ENCODE results near the gene SOCS7. TPM values are rescaled to one million over a fixed set of nuclear protein-coding genes. Genes with fewer than 3 reads are reported as not detected.

The SOCS7 gene
- total RNA-seq, 1 experiment from 2014 or later: 10.1 TPM

DNA sequence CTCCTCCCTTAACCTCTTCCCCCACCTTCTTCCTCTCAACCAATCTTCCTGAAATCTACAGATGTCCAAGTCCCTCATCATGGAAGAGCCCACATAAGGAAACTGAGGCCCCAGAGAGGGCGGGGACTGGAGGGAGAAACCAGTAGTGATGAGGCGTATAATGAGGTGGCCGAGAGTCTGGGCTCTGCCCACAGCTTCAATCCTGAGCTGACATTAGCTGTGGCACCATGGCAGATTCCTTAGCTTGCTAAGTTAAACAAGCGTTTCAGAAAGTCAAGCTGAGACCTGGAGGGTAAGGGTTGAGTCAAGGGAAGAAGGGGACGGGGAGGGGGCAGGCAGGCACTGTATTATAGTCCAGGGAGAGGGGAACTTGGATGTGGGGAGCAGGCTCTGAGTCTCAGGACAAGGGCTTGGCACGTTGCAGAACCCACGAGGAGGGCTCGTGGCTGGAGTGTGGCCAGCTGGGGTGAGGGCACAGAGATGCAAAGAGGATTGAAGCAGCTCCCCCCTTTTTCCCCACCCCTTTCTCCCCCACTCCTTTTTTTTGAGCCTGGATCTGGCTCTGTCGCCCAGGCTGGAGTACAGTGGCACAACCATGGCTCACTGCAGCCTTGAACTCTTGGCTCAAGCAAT is 89.9 kb downstream of the SOCS7 start:
- DNase-seq (ENCODE audit: low read depth): no peak

DNA sequence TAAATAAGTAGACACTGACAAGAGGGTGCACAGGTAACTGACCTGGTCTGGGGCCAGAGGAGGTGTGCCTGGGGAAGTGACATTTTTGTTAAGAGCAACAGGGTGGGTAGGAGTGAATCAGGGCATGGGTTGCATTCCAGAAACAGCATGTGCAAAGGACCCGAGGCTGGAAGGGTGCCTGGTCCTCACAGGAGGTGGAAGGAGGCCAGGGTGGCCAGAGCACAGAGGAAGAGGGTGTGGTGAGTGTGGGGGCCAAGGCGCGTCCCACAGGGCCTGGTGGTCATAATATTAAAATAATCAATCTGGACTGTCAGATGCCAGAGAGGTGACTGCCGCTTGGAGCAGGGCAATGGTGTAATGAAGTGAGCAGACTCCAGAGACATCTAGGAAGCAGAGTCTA is 90.9 kb downstream of the SOCS7 start:
- DNase-seq (ENCODE audit: low read depth): no peak

DNA sequence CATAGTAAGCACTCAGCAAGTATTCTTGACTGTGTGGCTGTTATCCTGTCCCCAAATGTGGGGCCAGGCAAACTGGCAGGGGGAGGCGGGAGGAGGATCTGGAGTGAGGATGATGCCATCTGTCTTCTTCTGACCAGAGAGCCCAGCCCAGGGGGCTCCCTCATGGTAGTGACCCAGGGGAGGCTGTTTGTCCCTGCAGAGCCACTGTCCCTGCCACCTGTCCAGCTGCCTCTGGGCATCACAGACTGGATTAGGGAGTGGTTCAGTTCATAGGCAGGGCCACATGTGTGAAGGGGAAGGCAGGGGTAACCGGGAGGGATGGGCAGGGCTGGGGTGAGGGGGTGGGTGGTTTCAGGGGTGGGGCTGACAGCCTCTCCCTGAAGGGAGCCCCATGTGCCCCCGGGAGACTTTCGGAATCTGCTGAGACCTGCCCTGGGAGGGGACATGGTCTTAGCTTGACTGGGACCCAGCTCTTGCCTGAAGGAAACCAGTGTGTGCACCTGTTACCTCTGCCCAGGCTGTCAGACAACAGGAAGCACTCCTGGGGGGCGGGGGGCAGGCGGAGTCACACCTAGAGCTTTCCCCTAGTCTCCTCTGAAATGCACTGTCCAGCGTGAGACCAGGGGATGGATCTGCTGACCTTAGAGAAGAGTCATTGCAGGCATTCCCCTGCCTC is 91.8 kb downstream of the SOCS7 start:
- no peak for DNase-seq (ENCODE audit: low read depth)

DNA sequence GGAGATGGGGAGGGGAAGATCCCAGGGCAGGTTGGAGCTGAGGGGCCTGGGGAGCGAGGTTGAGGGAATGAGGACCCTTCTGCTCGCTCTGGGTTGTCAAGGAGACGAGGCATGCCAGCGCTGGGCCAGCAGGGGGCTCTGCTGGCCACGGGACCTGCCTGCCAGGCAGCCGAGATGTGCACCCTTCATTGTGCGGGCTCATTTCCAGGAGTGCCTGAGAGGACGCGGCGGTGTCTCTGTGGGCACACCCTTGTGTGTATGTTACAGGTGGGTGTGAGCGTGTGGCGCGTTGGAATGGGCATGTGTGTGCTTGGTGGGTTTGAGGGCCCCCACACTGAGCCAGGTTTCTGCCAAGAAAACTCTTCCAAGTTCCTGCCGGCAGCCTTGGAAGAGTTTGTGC is 92.5 kb downstream of the SOCS7 start:
- DNase-seq (ENCODE audit: low read depth): peak; percentile 71

DNA sequence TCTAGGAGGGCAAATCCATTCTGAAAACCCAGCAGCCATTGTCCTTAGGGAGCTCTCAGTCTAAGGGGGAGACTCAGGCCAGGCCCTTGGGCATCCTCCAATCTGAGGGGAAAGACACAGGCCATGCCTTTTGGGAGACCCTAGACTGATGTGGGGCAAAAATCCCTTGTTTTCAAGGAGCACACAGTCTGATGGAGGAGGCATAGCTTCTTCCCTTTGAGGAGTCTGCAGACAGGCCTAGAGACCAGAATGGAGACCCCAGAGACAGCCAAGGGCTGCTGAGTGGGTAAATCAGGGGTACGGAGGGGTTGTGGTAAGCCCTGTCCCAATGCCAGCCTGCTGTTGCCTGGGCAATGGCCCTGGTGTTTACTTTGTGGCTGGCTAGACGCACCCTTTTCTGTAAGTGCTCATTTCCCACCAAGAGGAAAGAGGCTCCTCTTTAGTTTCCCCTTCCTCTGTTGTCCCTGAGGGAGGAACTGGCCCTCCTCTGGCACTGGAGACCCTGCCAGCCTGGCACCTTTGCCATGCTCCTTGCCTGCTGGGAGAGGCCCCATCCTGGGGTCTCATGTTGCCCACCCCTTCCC is 96.0 kb downstream of the SOCS7 start:
- peak; percentile 27 for DNase-seq (ENCODE audit: low read depth)

DNA sequence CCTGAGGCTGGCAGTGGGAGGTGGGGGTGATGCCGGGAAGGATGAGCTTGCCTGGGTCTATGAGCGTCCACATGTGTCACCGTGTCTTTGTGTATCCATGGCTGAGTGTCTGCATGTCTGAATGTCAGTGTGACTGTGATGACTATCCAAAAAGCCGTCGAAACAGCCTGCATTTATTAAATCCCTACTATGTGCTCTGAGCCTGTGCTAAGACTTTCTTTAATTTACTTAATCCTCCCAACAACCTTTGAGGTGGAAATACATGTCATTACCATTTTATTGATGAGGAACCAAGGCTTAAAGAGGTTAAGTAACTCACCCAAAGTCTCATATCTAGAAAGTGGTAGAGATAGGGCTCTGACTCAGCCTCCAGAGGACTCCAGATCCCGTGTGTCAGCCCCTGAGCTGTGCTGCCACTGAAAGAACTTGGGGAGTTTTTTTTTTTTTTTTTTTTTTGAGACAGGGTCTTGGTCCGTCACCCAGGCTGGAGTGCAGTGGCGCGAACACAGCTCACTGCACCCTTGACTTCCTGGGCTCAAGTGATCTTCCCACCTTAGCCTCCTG is 96.6 kb downstream of the SOCS7 start:
- peak; percentile 41 for DNase-seq (ENCODE audit: low read depth)

DNA sequence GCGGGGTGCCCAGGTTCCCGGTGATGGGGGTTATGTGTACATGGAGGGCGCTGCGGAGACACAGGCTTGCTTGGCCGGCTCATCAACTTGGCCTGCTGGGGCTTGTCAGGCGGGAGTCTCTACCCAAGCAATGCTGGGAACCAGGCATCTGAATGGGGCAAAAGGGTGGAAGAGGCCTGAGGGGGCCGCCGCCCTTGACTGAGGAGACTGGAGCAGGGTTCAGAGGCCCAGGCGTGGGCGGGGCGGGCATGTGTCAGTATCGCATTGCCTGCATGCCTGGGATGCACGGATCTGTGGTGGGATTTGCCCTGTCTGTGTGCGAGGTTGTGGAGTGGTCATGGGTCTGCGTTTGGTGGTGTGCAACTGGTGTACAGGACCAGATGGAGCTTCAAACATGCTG is 97.7 kb downstream of the SOCS7 start:
- peak; percentile 80 for DNase-seq (ENCODE audit: low read depth)

DNA sequence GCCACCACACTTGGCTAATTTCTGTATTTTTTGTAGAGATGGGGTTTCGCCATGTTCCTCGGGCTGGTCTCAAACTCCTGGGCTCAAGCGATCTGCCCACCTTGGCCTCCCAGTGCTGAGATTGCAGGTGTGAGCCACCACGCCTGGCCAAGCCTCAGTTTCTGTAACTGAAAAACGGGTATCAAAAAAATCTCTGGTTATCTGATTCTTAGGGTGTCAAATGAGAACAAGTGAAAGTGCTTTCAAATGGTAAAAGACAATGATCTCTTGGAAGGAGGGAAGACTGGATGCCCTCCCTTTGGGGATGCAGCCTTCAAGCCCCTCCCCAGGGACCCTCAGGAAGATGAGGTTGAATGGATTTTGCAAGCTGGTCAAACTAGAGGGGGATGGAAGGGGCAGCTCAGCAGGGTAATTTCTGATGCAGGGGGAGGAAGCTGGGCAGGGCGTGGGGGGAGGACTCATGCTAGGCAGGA is 98.9 kb downstream of the SOCS7 start:
- no peak for DNase-seq (ENCODE audit: low read depth)

DNA sequence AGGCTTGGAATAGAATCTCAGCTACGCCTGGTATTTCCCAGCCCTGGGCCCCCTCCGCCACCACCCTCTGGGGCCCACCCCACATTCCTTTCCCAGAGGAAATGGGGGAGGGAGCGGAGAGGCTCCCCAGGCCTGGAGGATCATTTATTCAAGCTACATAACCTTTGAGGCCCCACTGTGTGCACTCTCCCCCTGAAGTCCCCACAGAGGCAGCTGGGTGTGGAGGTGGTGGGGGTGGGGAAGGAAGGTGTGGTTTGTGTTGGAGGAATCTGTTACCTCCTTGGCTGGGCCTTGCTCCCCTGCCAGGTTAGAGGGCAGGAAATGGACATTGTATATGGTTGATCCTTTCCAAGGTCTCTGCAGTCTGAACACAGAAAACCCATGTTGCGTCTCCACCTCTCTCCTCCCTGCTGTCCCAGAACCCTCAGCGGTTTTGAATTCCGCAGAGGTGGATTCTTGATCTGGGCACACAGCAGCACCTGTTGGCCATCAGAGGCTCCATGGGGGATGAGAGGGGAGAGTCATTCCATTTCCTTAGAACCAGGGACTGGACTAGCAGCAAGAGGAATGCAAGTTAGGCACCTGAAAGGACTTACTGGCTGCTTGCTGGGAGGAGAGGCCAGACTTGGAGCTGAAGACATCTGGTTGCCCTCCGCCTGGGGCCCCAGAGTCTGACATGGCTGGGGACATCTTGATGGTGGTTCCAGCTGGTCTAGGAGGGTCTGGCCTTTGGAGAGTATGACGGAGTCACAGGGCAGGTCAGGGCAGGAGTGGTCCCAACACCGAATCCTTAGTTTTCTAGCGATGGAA is 99.6 kb downstream of the SOCS7 start:
- DNase-seq (ENCODE audit: low read depth): peak; percentile 81

DNA sequence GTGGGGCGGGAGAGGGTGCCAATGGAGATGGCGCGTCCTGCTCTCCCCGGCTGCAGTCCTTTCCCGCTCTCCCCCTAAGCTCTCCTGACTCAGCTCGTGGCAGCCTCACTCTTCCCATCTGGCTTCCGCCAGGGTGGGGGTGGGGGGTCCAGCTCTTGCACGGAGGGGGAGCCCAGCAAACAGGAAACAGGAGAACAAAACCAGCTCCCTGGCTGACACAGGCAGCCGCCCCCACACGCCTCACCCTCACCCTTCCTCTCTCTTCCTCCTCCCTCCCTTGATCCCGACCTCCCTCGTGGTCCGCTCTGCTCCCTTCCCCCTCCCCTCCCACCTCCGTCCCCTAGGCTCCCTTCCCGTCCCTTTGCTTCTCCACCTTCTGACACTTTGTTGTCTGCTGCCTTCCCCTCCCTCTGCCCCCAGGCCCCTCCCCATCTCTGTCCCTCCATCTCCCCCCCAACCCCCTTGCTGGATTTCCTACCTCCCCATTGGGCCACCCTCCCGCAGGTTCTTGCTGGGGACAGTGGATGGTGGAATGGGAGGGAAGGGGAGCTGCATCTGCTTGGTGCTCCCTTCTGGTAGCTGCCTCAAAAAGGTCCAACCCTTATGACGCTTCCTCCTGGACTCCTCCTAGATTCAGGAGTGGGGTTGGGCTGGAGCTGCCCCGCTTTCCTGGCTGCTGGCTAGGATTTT is 100.3 kb downstream of the SOCS7 start:
- DNase-seq (ENCODE audit: low read depth): peak; percentile 94

DNA sequence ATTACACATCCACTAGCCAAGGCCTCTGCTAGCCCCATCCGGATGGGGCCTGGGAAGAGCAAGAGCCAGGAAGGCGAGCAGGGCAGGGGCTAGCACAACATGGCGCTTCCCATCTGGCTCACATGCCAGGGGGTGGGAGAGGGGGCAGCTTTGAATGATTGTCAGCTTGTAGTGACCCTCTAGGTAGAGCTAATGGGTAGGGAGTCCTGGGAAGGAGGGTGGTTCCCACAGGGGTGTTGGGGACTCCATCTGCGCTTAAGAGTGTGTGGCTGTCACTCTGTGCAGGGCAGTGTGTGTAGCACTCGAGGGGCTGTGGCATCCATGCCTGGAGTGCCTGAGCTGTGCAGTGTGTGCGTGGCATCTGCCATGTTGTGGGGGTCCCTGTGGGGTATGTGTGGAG is 101.1 kb downstream of the SOCS7 start:
- no peak for DNase-seq (ENCODE audit: low read depth)

DNA sequence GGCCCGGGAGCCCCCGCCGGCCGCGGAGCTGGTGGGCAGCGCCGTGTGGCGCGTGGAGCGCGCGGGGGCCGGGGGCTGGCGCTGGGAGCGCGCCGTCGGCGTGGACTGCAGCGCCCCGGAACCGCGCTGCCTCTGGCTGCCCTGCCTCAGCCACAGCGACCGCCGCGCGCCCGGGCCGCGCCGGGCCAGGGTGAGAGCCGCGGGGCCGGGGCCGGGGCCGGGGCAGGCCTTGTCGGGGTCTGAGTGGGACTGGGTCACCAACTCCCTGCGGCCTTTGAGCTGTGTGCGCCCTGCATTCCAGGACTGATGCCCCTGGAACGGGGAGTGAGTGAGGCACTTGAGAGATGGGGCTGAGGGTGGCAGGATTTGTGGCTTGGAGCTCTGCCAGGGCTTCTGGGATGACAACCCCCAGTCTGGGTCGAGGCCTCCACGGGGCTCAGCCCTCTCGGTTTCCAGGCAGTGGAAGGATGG is 102.3 kb downstream of the SOCS7 start:
- DNase-seq (ENCODE audit: low read depth): peak; percentile 78

DNA sequence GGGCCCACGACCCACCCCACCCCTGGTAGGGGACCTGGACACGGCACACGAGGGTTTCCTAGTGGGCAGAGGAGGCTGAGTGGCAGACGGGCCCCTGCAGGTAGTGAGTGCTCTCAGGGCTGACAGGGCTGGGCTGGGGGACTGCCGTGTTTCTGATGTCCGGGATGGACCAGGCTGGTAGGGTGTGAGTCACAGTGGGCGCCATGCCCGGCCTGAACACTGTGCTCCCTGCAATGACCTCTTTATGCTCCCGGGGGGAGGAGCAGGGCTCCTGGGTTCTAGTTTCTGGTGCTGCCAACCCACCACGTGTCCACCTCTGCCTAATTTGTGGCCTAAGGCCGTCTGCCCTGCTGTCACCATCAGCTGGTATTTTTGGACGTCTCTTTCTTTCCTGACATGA is 102.9 kb downstream of the SOCS7 start:
- DNase-seq (ENCODE audit: low read depth): peak; percentile 79

Other genes starting within 250 kb of the SOCS7 start
- gene TBC1D3E, start 223.9 kb upstream of the SOCS7 start, total RNA-seq (2014; rRNA removed; shearing (Covaris generic)): not detected in 2 replicates
- 0.69 and 1.1 TPM in 2 replicates for gene TBC1D3, start 159.3 kb upstream of the SOCS7 start, total RNA-seq (2014; rRNA removed; shearing (Covaris generic))
- 39.9 and 51.7 TPM in 2 replicates for gene MRPL45, start 54.7 kb upstream of the SOCS7 start, total RNA-seq (2014; rRNA removed; shearing (Covaris generic))
- gene GPR179, start 7.9 kb upstream of the SOCS7 start, total RNA-seq (2014; rRNA removed; shearing (Covaris generic)): under 0.01 and 0.11 TPM in 2 replicates
- gene ARHGAP23, start 76.6 kb downstream of the SOCS7 start, total RNA-seq (2014; rRNA removed; shearing (Covaris generic)): 4.1 and 7.1 TPM in 2 replicates

All from Daoy (cell line).